HG03354 (cell line): ENCODE measurements around the gene CILP2.

Source experiments
- ATAC-seq: cut with Tn5 transposase; IDR thresholded peaks from one replicate; pipeline ENCODE4 v1.9.1; 2021; ENCODE audit warnings: mild to moderate bottlenecking; ENCODE audit not compliant: unreplicated experiment, poor library complexity, severe bottlenecking

Gene CILP2

DNA sequence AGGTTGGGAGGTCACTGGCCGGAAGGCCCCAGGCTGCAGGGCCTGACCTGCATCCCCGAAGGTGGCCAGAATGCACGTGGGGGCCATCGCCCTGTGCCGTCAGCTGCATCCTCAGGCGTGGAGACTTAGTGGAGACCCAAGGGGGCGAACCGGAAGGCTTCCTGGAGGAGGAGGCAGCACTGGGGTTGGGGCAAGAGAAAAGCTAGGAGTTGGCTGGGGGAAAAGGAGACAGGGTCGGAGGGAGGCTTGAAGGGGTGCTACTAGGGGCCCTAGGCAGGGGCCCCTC lies 10.8 kb upstream of the CILP2 start:
- no peak for ATAC-seq

- no peak for ATAC-seq
Measured at GRCh38 chr19:19527674-19528625, 10.1 kb upstream of the CILP2 start.

DNA sequence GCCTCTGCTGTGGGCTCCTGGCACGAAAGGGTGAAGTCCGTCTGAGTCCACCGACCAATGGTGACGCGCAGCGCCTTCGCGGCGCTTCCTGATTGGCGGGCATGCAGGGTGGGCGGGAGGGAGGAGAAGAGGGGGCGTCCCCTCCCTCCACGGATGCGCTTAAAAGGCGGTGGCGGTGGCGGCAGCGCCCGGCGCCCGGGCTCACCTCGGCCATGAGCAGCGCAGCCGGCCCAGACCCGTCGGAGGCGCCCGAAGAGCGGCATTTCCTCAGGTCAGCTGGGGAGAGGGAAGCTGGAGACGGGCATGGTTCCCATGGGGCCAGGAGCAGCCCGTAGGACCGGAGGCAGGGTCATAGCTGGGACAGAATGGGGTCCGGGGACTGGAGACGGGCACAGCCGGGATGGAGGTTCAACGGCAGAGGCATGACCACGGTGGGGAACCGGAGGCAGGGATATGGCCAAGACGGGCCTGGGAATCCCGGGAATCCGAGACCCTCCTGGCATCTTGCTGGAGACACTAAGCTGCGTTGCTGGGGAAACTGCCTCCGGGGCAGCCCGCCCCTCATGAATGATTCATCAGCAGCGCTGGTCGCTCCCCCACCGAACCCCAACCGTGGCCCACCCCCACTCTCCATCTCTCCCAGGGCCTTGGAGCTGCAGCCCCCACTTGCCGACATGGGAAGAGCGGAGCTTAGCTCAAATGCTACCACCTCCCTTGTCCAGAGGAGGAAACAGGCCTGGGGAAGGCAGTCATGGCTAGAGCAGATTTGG lies 9.2 kb upstream of the CILP2 start, which contains the start of gene YJEFN3:
Gene YJEFN3 (plus strand): TSS at position 191 of the 770 bp plus-strand sequence. CDS start 22 bp downstream, at position 213.
- ATAC-seq, result no peak

GRCh38 chr19:19529783-19530422 lies 8.2 kb upstream of the CILP2 start:
- no peak for ATAC-seq

DNA sequence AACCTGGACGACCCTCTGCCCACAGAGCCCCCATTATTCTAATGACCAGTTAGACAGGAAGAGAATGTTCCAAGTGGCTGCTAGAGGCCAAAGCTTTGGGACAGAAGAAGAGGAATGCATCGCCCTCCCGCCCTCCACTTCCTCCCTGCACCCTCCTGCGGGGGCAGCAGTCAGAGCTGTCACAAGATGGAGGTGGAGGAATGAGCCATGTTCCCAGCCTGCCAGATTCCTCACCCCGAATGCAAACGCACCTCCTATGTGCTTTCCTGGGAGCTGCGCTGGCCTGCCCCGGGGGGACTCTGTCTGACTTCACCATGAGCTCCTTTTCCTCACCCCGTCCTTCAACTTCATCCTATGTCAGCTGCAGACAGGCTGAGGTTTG lies 7.7 kb upstream of the CILP2 start:
- no peak for ATAC-seq

GRCh38 chr19:19530889-19531288 lies 7.2 kb upstream of the CILP2 start:
- ATAC-seq, result no peak

GRCh38 chr19:19531951-19532805 lies 5.9 kb upstream of the CILP2 start:
- ATAC-seq, result peak; percentile 59

DNA sequence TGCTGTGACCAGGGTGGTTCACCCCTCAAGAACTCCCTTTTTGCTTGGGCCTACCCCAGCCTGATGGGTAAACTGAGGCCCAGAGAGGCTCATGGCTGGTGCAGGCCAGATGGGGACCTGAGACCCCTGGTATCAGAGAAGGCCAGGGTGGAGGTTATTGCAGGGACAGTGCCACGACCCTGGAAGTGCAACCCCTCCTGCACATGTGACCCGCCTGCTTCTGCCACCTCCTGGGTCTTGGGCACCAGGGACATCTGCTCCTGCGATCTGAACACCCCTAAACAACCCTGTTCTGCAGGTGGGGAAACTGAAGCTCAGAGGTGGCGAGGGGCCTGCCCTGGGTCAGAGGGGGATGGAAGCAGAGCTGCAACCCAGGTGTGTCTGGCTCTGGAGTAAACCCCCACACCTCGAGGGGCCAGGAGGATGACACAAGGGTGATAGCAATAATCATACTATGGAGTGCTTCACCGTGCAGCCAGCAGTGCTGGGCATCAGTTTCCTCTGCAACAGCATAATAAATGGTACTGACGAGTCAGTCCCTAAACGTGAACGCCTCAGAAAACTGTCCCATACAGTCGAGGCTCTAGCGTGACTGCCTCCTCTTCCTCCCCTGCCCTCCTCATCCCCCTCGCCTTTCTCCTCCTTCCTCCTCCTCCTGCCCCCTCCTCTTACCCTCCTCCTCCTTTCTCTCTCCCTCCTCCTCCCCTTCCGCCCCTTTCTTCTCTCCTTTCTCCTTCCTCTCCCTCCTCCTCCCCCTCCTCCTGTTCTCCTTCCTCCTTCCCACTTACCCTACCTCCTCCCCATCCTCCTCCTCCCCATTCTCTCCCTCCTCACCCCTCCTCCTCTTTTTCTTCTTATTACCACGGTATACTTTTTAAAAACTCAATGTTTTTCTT lies 5.0 kb upstream of the CILP2 start:
- no peak for ATAC-seq

DNA sequence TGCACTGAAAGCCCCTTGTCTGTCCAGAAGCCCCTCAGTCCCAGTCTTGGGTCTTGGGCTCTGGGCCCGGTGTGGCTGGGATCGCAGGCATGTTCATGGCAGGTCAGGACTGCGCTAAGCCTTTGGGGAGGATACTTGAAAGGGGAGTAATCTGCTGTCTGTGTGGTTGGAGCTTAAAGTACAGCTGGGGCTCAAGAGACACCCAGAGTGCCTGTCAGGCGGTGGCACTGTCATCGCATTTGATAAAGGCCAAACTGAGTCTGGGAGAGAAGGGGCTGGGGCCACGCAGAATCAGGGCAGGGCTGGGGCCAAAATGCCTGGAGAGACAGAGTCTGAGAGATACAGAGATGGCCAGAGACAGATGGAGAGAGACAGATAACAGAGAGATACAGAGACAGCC lies 4.2 kb upstream of the CILP2 start:
- ATAC-seq, result no peak

DNA sequence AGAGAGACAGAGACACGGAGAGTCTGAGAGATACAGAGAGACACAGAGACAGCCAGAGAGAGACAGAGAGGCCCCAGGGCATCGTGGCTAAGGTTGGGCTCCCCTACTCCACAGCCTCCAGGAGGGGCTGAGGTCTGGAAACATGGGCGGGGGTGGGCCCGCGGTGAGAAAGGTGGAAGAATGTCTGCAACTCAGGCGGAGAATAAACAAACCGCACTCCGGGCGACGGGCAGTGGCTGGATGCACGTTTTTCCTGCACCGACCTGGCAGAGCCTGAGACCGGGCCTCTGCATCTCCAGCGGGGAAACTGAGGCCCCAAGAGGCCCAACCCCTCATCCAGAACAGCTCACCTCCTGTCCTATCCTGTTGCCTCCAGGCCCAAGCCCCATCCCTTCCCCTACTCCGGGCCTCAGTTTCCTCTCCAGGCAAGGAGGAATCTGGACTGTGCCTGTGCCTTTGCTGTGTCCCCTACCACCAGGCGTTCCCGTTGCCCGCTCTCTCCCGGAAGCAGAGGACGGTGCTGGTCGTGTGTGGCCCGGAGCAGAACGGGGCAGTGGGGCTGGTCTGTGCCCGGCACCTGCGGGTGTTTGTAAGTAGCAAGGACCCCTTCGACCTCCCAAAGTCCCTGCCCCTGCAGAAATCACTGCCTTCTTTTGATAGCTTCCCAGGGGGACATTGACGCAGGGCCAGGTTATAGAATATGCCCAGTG lies 3.4 kb upstream of the CILP2 start:
- ATAC-seq, result no peak

- no peak for ATAC-seq
Measured at GRCh38 chr19:19535311-19536191, 2.5 kb upstream of the CILP2 start.

DNA sequence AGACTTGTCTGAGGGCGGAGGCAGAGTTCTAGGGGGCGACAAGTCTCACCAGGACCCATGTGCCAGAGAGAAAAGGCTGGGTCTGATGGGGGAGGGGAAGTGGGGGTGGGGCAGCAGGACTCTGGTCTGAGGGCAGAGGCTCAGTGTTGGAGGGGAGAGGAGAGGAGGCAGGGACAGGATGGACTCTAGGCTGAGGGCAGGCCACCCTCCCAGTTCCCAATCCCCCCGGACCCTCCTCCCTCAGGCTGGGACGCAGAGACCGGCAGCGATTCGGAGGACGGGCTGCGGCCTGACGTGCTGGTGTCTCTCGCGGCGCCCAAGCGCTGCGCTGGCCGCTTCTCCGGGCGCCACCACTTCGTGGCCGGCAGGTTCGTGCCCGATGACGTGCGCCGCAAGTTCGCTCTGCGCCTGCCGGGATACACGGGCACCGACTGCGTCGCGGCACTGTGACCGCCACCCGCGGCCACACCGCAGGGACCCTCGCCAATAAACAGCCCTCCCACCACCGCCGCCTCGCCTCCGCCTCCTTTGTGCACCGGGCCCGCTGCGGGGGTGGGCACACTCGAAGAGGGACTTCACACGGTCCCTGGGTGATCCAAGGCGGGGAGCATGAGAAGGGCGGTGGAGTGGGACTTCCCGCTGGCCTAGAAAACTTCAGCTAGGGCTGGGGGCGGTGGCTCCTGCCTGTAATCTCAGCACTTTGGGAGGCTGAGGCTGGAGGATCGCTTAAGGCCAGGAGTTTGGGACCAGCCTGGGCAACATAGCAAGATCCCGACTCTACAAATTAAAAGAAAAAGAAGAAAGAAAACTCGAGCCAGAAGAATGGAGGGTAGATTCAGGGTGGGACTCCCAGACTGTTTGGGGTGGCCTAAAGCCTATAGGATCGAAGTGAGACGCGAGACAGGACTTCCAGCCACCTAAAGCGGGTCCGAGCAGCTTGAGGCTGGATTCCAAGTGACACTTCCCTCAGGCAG lies 703 bp upstream of the CILP2 start:
- ATAC-seq, result no peak

- no peak for ATAC-seq
Measured at GRCh38 chr19:19538785-19539166, 711 bp downstream of the CILP2 start.

DNA sequence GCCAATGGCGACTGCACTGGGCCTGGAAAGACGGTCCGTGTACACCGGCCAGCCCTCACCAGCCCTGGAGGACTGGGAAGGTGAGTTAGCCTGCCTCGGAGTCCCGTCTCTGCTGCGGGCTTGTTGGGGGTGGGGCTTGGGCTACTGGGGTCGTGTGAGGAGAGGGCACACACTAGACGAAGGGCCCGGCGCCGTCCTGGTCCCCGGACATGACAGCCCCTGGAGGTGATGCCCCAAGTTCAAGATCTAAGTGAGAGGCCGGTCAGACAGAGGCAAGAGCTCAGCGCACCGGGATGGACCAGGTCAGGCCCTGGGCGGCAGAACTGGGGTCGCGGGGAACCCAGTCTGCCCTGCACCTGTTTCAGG lies 1.6 kb downstream of the CILP2 start:
- ATAC-seq, result no peak

DNA sequence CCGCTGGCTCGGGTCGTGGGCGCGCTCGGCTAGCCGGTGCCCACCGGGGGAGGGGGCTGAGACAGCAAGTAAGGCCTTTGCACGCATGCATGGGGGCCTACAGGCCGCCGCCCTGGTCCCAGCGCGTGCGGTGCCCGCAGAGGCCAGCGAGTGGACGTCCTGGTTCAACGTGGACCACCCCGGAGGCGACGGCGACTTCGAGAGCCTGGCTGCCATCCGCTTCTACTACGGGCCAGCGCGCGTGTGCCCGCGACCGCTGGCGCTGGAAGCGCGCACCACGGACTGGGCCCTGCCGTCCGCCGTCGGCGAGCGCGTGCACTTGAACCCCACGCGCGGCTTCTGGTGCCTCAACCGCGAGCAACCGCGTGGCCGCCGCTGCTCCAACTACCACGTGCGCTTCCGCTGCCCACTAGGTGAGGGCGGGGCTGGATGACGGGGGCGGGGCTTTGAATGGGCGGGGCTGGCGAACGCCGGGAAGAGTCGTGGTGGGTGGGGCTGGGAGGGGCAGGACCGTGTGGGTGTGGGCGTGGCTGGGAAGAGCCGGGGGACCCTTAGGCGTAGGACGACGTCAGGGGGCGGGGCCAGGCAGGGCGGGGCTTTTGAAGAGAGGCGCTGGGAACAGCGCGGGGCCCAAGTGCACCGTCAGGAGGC lies 2.1 kb downstream of the CILP2 start:
- ATAC-seq, result no peak
